Keratinocyte (primary cell): ENCODE data around the gene CAMSAP1. TPM values are rescaled to one million over a fixed set of nuclear protein-coding genes. Genes with fewer than 3 reads are reported as not detected.

Experiments used
- DNase-seq: peaks from one replicate; pipeline ENCODE4 v3.0.0-alpha.2; 2011; ENCODE audit warnings: low read depth, missing footprints, low spot score
- FAIRE-seq: peaks from 2 replicates; lab custom pipeline; 2011; peaks lifted over from hg19 to GRCh38; lab: Jason Lieb, UNC
- H2AFZ ChIP-seq: 2 replicates; pipeline ENCODE4 v1.6.0; 2012; ENCODE audit warnings: low read length, control low read depth, inconsistent platforms; ENCODE audit not compliant: control insufficient read depth
- H3K27ac ChIP-seq: 2 replicates; pipeline ENCODE4 v1.5.1; 2011; ENCODE audit warnings: low read length; ENCODE audit not compliant: control insufficient read depth, insufficient read depth
- H3K27me3 ChIP-seq: 3 replicates; pipeline ENCODE4 v1.6.0; 2011; ENCODE audit warnings: low read length; ENCODE audit not compliant: control insufficient read depth, insufficient read depth; ENCODE audit errors: extremely low read depth
- H3K36me3 ChIP-seq, 2 experiments: 2 replicates in 1 of 2; 3 replicates in 1 of 2; pipeline ENCODE4 v1.5.1; 2011; ENCODE audit warnings: low read length in 2 of 2, mild to moderate bottlenecking in 1 of 2; ENCODE audit not compliant: control insufficient read depth in 2 of 2, insufficient read depth in 2 of 2; ENCODE audit errors: extremely low read depth in 1 of 2
- H3K4me1 ChIP-seq: 3 replicates; pipeline ENCODE4 v1.5.1; 2011; ENCODE audit warnings: low read length; ENCODE audit not compliant: control insufficient read depth, insufficient read depth; ENCODE audit errors: extremely low read depth
- H3K4me2 ChIP-seq: 3 replicates; pipeline ENCODE4 v1.6.0; 2011; ENCODE audit warnings: low read depth, low read length; ENCODE audit not compliant: control insufficient read depth, insufficient read depth; ENCODE audit errors: extremely low read depth
- H3K4me3 ChIP-seq, 3 experiments: fragments of 200-600 bp in 1 of 3; sonication (generic) in 1 of 3; 2 replicates in 2 of 3; 3 replicates in 1 of 3; pipeline ENCODE4 v1.5.1; 2011 to 2016; ENCODE audit warnings: low read length in 3 of 3, mild to moderate bottlenecking in 3 of 3, control low read depth in 2 of 3, inconsistent platforms in 1 of 3, low read depth in 1 of 3, mixed read lengths in 1 of 3, mixed run types in 1 of 3, moderate library complexity in 1 of 3; ENCODE audit not compliant: control insufficient read depth in 2 of 3, insufficient read depth in 2 of 3; ENCODE audit errors: extremely low read depth in 1 of 3
- H3K79me2 ChIP-seq: 2 replicates; pipeline ENCODE4 v1.6.0; 2012; ENCODE audit warnings: low read length; ENCODE audit not compliant: control insufficient read depth, insufficient read depth
- H3K9ac ChIP-seq: 3 replicates; pipeline ENCODE4 v1.6.0; 2011; ENCODE audit warnings: low read length; ENCODE audit not compliant: control insufficient read depth, insufficient read depth; ENCODE audit errors: extremely low read depth
- H3K9me1 ChIP-seq: 3 replicates; pipeline ENCODE4 v1.6.0; 2011; ENCODE audit warnings: low read length; ENCODE audit not compliant: control insufficient read depth, insufficient read depth; ENCODE audit errors: extremely low read depth
- H3K9me3 ChIP-seq: 2 replicates; pipeline ENCODE4 v1.5.1; 2012; ENCODE audit warnings: low read depth, low read length; ENCODE audit not compliant: control insufficient read depth
- H4K20me1 ChIP-seq: 3 replicates; pipeline ENCODE4 v1.6.0; 2011; ENCODE audit warnings: low read length; ENCODE audit not compliant: control insufficient read depth, insufficient read depth; ENCODE audit errors: extremely low read depth
- CTCF ChIP-seq, 3 experiments: IDR thresholded peaks in 1 of 3; conservative IDR thresholded peaks in 1 of 3; optimal IDR thresholded peaks in 1 of 3; 2 replicates in 2 of 3; 3 replicates in 1 of 3; pipeline versions ENCODE3 to v1.5.1; 2011; ENCODE audit warnings: low read length in 3 of 3, mild to moderate bottlenecking in 3 of 3, moderate library complexity in 2 of 3, control low read depth in 1 of 3, inconsistent platforms in 1 of 3; ENCODE audit not compliant: insufficient read depth in 2 of 3; ENCODE audit errors: extremely low read depth in 1 of 3
- EZH2 ChIP-seq: IDR thresholded peaks from one replicate; pipeline ENCODE4 v1.6.1; 2012; ENCODE audit warnings: inconsistent platforms, mild to moderate bottlenecking, low read length, moderate library complexity
- dilution Hi-C: fragments of 300-500 bp; cut with MboI; formaldehyde crosslinking; loops from one replicate; pipeline ENCODE4 v1.7.0; 2020; ENCODE audit warnings: low sequenced_read_pairs; ENCODE audit not compliant: extremely low pct_ligation_motif_present
- polyA plus RNA-seq, 5 experiments: library from polyadenylated mRNA; depleted of rRNA in 3 of 5; stranded (reverse) in 3 of 5; stranded (forward) in 1 of 5; unstranded in 1 of 5; fragments of >200 nt; gene quantifications; 1 replicate in 1 of 5; 2 replicates in 3 of 5; 3 replicates in 1 of 5; pipeline versions ENCODE4 v1.2.1 to v1.2.3, GENCODE V29; 2011 to 2012; ENCODE audit warnings: missing spikeins in 2 of 5, low read depth in 1 of 5, low replicate concordance in 1 of 5

The CAMSAP1 gene
- polyA plus RNA-seq, 1 donor (not counting 4 experiments of a cell fraction or from before 2014, with no cell fraction given): 8.3 TPM

DNA sequence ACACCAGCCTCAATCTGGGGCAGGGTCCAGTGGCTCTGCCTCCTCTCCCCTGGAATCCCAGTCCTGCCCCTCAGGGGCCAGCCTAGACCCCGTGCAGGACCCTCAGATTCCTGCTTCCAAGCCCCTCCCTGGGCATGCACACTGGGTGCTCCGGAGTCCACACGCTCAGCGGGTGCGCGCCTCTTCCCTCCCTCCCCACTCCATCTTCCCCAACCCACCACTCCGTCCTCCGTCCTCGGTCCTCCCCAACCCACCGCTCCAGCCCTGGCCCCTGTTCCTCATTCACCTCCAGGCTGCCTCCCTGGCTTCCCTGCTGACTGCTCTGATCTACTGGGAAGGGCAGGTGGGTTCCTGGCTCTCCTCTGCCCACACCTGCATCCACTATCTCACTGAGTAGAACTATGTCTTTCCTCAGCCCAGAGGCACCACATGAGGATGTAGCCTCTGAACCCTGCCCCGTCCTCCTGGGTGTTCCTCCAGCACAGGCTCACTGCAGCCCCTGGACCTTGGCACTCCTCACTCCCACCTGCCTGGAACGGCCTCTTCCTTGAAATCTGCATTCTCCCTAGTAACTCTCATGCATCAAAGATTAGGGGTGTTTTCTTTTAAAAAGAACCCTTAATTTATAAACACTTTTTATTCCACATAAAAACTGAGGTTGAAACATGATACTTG is 92.8 kb downstream of the CAMSAP1 start:
- FAIRE-seq: no peak
- Histone ChIP-seq H3K9me1 (no peaks in the 10 kb centered on the region), H2AFZ (no peak overlapping the region), H3K9me3 (no peaks in the 10 kb centered on the region), H4K20me1 (no peaks in the 10 kb centered on the region), H3K4me1 (no peaks in the 10 kb centered on the region), H3K4me3 (no peak overlapping the region), H3K27ac (no peak overlapping the region), H3K79me2 (no peaks in the 10 kb centered on the region), H3K4me2 (no peak overlapping the region), H3K36me3 (peaks cover 21 to 32% of the 10 kb centered on the region in 2 experiments), H3K9ac (no peak overlapping the region), H3K27me3 (no peaks in the 10 kb centered on the region)
- no peak for DNase-seq
- dilution Hi-C loops: no loop called here
- no peak for TF ChIP-seq EZH2
- no peak for TF ChIP-seq CTCF (optimal IDR thresholded peaks at IDR 0.05 in 1 of 3, IDR thresholded peaks at IDR 0.05 in 1 of 3, conservative IDR thresholded peaks at IDR 0.05 in 1 of 3; ENCODE audit: extremely low read depth in 1 of 3, insufficient read depth in 2 of 3, low read length in 3 of 3)

- Histone ChIP-seq H3K9me1 (no peaks in the 10 kb centered on the region), H3K27me3 (no peaks in the 10 kb centered on the region), H3K36me3 (peaks cover 20 to 28% of the 10 kb centered on the region in 2 experiments), H4K20me1 (no peaks in the 10 kb centered on the region), H3K9ac (no peak overlapping the region), H3K4me3 (no peak overlapping the region), H3K79me2 (no peaks in the 10 kb centered on the region), H3K4me2 (no peak overlapping the region), H3K9me3 (no peaks in the 10 kb centered on the region), H2AFZ (no peak overlapping the region), H3K4me1 (no peaks in the 10 kb centered on the region), H3K27ac (no peak overlapping the region)
- no peak for TF ChIP-seq EZH2
- TF ChIP-seq CTCF (optimal IDR thresholded peaks at IDR 0.05 in 1 of 3, IDR thresholded peaks at IDR 0.05 in 1 of 3, conservative IDR thresholded peaks at IDR 0.05 in 1 of 3; ENCODE audit: extremely low read depth in 1 of 3, insufficient read depth in 2 of 3, low read length in 3 of 3): no peak
- dilution Hi-C loops: no loop called here
- DNase-seq (no peak), FAIRE-seq (no peak)
Measured at GRCh38 chr9:135813671-135814290, 93.6 kb downstream of the CAMSAP1 start.
